Naive thymus-derived CD4-positive, alpha-beta T cell (primary cell): ENCODE results near the gene ATP6V0E2. TPM values are rescaled to one million over a fixed set of nuclear protein-coding genes. Genes with fewer than 3 reads are reported as not detected.

Experiments
- ATAC-seq: fragments of 150-1000 bp; cut with Tn5 transposase; 2 replicates; pipeline ENCODE4 v1.10.0; 2021; ENCODE audit warnings: mild to moderate bottlenecking, moderate library complexity
- CTCF ChIA-PET: fragments of 350-600 bp; sonication (Branson Sonifier 250); formaldehyde crosslinking; loops from one replicate; lab custom pipeline; 2021; ENCODE audit warnings: antibody characterized with exemption; lab: Charles Lee
- POLR2A ChIA-PET: fragments of 350-600 bp; sonication (Branson Sonifier 250); formaldehyde crosslinking; loops from one replicate; lab custom pipeline; 2021; ENCODE audit warnings: antibody characterized with exemption, inconsistent platforms; lab: Charles Lee
- DNase-seq, 9 donors: peaks; one replicate each; pipeline versions ENCODE4 v3.0.0 to v3.0.0-alpha.2; 2020 to 2022; ENCODE audit warnings: mixed read lengths in 1 of 9
- H3K27ac ChIP-seq: one replicate; pipeline ENCODE4 v1.7.0; 2013; ENCODE audit warnings: mild to moderate bottlenecking, low read depth, low read length, moderate library complexity
- H3K27me3 ChIP-seq, 2 donors: one replicate each; pipeline ENCODE4 v1.7.0; 2013; ENCODE audit warnings: low read length in 2 of 2, mild to moderate bottlenecking in 2 of 2, moderate library complexity in 2 of 2; ENCODE audit not compliant: control insufficient read depth in 2 of 2, insufficient read depth in 2 of 2
- H3K36me3 ChIP-seq, 3 experiments: 1 replicate in 2 of 3; 2 replicates in 1 of 3; pipeline ENCODE4 v1.7.0; 2013; ENCODE audit warnings: low read length in 3 of 3, mild to moderate bottlenecking in 3 of 3, moderate library complexity in 1 of 3; ENCODE audit not compliant: insufficient read depth in 3 of 3, control insufficient read depth in 2 of 3
- H3K4me1 ChIP-seq, 2 donors: one replicate each; pipeline ENCODE4 v1.7.0; 2013; ENCODE audit warnings: low read length in 2 of 2, mild to moderate bottlenecking in 2 of 2, moderate library complexity in 1 of 2; ENCODE audit not compliant: control insufficient read depth in 2 of 2, insufficient read depth in 2 of 2
- H3K4me3 ChIP-seq: 2 replicates; pipeline ENCODE4 v1.7.0; 2013; ENCODE audit warnings: mild to moderate bottlenecking, low read length
- H3K9me3 ChIP-seq, 3 experiments: 1 replicate in 2 of 3; 2 replicates in 1 of 3; pipeline ENCODE4 v1.7.0; 2013; ENCODE audit warnings: low read length in 3 of 3; ENCODE audit not compliant: control insufficient read depth in 2 of 3
- H3K27ac Mint-ChIP-seq, 9 donors: one replicate each; pipeline ENCODE4 v1.8.0; 2020 to 2022; ENCODE audit warnings: mixed read lengths in 9 of 9, mild to moderate bottlenecking in 8 of 9, moderate library complexity in 5 of 9, inconsistent platforms in 2 of 9
- H3K27me3 Mint-ChIP-seq, 5 donors: one replicate each; pipeline ENCODE4 v1.8.0; 2021 to 2022; ENCODE audit warnings: mixed read lengths in 5 of 5, mild to moderate bottlenecking in 1 of 5
- H3K36me3 Mint-ChIP-seq, 5 donors: one replicate each; pipeline ENCODE4 v1.8.0; 2020 to 2022; ENCODE audit warnings: mixed read lengths in 5 of 5, mild to moderate bottlenecking in 3 of 5, inconsistent platforms in 1 of 5
- H3K4me1 Mint-ChIP-seq, 7 donors: one replicate each; pipeline ENCODE4 v1.8.0; 2020 to 2022; ENCODE audit warnings: mixed read lengths in 7 of 7, mild to moderate bottlenecking in 3 of 7, inconsistent platforms in 1 of 7
- H3K4me3 Mint-ChIP-seq, 10 donors: one replicate each; pipeline ENCODE4 v1.8.0; 2020 to 2022; ENCODE audit warnings: mild to moderate bottlenecking in 10 of 10, mixed read lengths in 10 of 10, moderate library complexity in 6 of 10, inconsistent platforms in 2 of 10
- H3K9me3 Mint-ChIP-seq, 11 donors: one replicate each; pipeline ENCODE4 v1.8.0; 2020 to 2022; ENCODE audit warnings: mixed read lengths in 11 of 11, mild to moderate bottlenecking in 4 of 11, inconsistent platforms in 1 of 11, moderate library complexity in 1 of 11
- intact Hi-C, 2 donors: fragments of 100-400 bp; cut with micrococcal nuclease; formaldehyde crosslinking; loops; one replicate each; pipeline ENCODE4 v1.15.1; 2023
- polyA plus RNA-seq, 2 donors: library from polyadenylated mRNA; unstranded; fragments of 300-500 nt; fragmentation: Illumina TruSeq; gene quantifications; one replicate each; pipeline ENCODE4 v1.2.3, GENCODE V29; 2021
- total RNA-seq, 6 experiments: library from RNA in 5 of 6; stranded (reverse) in 5 of 6; gene quantifications; 1 replicate in 5 of 6; 2 replicates in 1 of 6; pipeline ENCODE4 v1.2.3 and lab custom pipeline; 2021 to 2026

Gene ATP6V0E2
- total and polyA plus RNA-seq, 7 experiments from 2014 or later = 32.7 to 240 (median 67.5) TPM

DNA sequence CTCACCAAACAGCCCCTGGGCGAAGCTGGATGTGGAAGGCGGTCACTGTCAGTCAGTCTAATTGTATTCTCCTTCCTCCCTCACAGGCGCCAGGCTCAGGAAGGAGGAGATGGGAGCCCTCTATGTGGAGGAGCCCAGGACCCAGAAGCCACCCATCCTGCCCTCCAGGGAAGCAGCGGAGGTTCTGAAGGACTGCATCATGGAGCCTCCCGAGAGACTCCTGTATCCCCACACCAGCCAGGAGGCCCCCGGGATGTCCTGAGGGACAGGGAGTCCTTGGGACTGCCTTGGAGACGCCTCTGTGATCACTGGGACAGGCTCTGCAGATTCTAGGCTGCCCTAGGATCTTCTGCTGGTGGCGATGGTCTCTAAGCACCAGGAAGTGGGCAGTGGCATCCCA is 9.7 kb upstream of the ATP6V0E2 start:
- H3K4me1 ChIP-seq = peaks cover 53 to 78% of the 10 kb centered on the region in 2 donors
- POLR2A ChIA-PET = interaction anchor here (1.2 to 2.8 kb wide), 3 partner anchors 10 to 22 kb away, joined by 3 to 12 read pairs (median 6); partner anchors contain the start of gene ATP6V0E2

DNA sequence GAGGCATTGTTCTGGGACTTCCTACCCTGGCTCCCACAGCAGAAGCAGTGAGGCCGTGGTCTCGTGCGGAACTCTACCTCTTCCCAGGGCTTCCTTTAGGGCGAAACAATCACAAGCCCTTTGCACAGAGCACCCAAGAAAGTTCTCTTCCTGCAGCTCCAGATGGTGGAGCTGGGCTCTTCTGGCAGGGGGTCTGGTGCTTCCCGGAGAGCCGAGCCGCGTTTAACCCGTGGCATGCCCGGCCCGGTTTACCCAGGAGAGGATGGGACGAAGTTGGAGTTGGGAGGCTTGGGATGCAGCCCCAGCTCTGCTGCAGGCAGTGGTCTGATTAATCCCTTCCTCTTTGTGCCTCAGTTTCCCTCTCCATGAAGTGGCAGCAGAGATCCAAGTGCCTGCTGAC is 9.0 kb upstream of the ATP6V0E2 start:
- no peak for DNase-seq
- Histone ChIP-seq H3K36me3 (peaks cover 0 to 30% (median 14%) of the 10 kb centered on the region in 3 experiments), H3K4me3 (peak overlapping the region; percentile 8), H3K27me3 (no peaks in the 10 kb centered on the region), H3K27ac (peak overlapping the region; percentile 88), H3K4me1 (peaks cover 61 to 85% of the 10 kb centered on the region in 2 donors), H3K9me3 (no peaks in the 10 kb centered on the region)
- Mint-ChIP-seq H3K27ac (peak overlapping the region; percentile 89 to 99 (median 97)), H3K4me1 (peaks cover 44 to 96% (median 85%) of the 10 kb centered on the region in 7 donors), H3K27me3 (no peaks in the 10 kb centered on the region), H3K9me3 (no peaks in the 10 kb centered on the region), H3K4me3 (peak overlapping the region in 7 of 10 donors; percentile 63 to 89 (median 78)), H3K36me3 (peaks cover 7 to 34% (median 22%) of the 10 kb centered on the region in 5 donors)
- ATAC-seq = no peak
- POLR2A ChIA-PET = interaction anchor here (0.5 to 2.8 kb wide), 11 partner anchors 9 to 622 kb away, joined by 3 to 27 read pairs (median 7); partner anchors contain the start of genes ATP6V0E2 and ZNF862
- CTCF ChIA-PET = interaction anchor here (1.1 to 1.7 kb wide), 2 partner anchors 19 to 27 kb away, joined by 3 to 6 read pairs; partner anchors contain the start of gene ZNF862
- intact Hi-C loops = loop anchor here (1.0 to 10.0 kb wide), 7 partner anchors 8 to 1218 kb away; partner anchors contain the start of genes ATP6V0E2 (in 2 of the 2), FASTK (in 1 of the 2), PDIA4 (in 1 of the 2) and TMUB1 (in 1 of the 2)

More for the DNA sequence above, 9.7 kb upstream of the ATP6V0E2 start:
- no peaks in the 10 kb centered on the region for H3K27me3 Mint-ChIP-seq
- H3K36me3 ChIP-seq = peaks cover 0 to 38% (median 14%) of the 10 kb centered on the region in 3 experiments
- no peaks in the 10 kb centered on the region for H3K9me3 ChIP-seq
- no peak overlapping the region for H3K4me3 ChIP-seq
- H3K27ac Mint-ChIP-seq = peak overlapping the region; percentile 78 to 99 (median 96)
- intact Hi-C loops = loop anchor here in 1 of 2 donors (10.0 kb wide), 1 partner anchor 149 kb away; a partner anchor contains a TSS
- peak overlapping the region; percentile 88 for H3K27ac ChIP-seq
- peaks cover 41 to 96% (median 84%) of the 10 kb centered on the region in 7 donors for H3K4me1 Mint-ChIP-seq
- no peaks in the 10 kb centered on the region for H3K27me3 ChIP-seq
- peaks cover 7 to 40% (median 29%) of the 10 kb centered on the region in 5 donors for H3K36me3 Mint-ChIP-seq
- no peaks in the 10 kb centered on the region for H3K9me3 Mint-ChIP-seq
- no peak for DNase-seq
- peak overlapping the region in 6 of 10 donors; percentile 42 to 89 (median 60) for H3K4me3 Mint-ChIP-seq
- ATAC-seq = no peak
- CTCF ChIA-PET = no interaction called here

DNA sequence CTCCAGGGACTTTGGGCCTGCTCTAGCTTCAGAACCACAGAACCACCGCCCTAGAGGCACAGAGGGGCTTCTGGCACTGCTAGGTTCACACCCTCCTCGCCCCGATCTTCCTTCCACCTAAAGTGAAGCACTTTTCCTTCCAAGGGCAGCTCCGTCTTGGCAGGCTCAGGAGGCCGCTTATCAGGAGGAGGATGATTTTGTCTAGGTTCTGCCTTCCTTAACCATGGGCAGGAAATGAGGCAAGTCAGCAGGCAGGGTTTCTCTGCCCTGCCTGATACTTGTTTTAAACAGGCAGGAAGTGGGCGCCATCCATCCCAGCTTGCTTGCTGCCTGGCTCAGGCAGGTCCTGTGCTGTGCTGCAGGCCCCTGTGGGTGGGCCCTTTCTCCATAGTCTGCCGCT is 8.3 kb upstream of the ATP6V0E2 start:
- peaks cover 68 to 92% of the 10 kb centered on the region in 2 donors for H3K4me1 ChIP-seq
- intact Hi-C loops = loop anchor here (1.0 to 10.0 kb wide), 7 partner anchors 8 to 1217 kb away; partner anchors contain the start of genes ATP6V0E2 (in 2 of the 2), FASTK (in 1 of the 2), PDIA4 (in 1 of the 2) and TMUB1 (in 1 of the 2)
- H3K36me3 ChIP-seq = peaks cover 0 to 24% (median 9%) of the 10 kb centered on the region in 3 experiments
- ATAC-seq (peak; percentile 73), DNase-seq (peak in 7 of 9 donors; percentile 69 to 79 (median 76))
- peak overlapping the region; percentile 88 for H3K27ac ChIP-seq
- H3K27me3 ChIP-seq = no peaks in the 10 kb centered on the region
- H3K27ac Mint-ChIP-seq = peak overlapping the region; percentile 89 to 99 (median 97)
- H3K4me3 ChIP-seq = peak overlapping the region; percentile 34
- ChIA-PET CTCF (interaction anchor here (0.6 to 1.7 kb wide), 5 partner anchors 18 to 1043 kb away, joined by 3 to 6 read pairs (median 3); partner anchors contain the start of gene ZNF862), POLR2A (interaction anchor here (0.5 to 2.8 kb wide), 14 partner anchors 9 to 621 kb away, joined by 3 to 27 read pairs (median 6); partner anchors contain the start of genes ATP6V0E2 and ZNF862)
- H3K27me3 Mint-ChIP-seq = no peaks in the 10 kb centered on the region
- H3K9me3 Mint-ChIP-seq = no peaks in the 10 kb centered on the region
- H3K36me3 Mint-ChIP-seq = peaks cover 1 to 31% (median 15%) of the 10 kb centered on the region in 5 donors
- H3K4me3 Mint-ChIP-seq = peak overlapping the region; percentile 63 to 89 (median 77)
- H3K9me3 ChIP-seq = no peaks in the 10 kb centered on the region
- peaks cover 50 to 96% (median 85%) of the 10 kb centered on the region in 7 donors for H3K4me1 Mint-ChIP-seq

DNA sequence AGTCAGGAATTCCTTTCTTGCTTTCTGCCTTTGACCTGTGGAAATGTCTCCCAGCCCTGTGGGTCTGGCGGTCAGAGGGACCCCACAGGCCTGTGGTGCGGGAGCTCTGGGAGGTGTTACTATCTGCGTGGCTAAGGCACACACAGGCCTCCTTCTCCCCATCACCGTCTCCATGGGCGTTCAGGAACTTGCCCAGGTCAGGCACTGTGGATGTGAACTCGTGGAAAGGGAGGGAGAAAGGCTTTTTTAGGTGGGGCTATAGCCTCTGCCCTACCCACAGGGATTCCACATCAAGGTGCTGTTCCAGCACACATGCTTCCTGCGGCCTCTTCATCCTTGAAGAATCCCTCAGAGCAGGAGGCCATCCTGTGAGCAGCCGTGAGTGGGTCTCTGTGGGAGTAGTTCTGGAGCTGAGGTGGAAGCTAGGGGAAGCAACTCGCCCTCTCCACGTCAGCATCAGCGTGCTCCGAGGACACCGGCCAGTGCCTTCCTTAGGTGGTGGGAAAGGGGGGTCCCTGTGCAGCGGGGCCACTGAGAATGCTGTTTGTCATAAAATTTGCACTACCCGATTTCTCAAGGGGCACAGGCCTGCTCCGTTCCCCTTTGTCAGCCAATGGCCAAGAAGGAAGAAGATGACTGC is 7.5 kb upstream of the ATP6V0E2 start:
- Mint-ChIP-seq H3K27ac (peak overlapping the region; percentile 88 to 99 (median 97)), H3K36me3 (peaks cover 0 to 27% (median 11%) of the 10 kb centered on the region in 5 donors), H3K27me3 (no peaks in the 10 kb centered on the region), H3K4me3 (peak overlapping the region; percentile 47 to 90 (median 77)), H3K4me1 (peaks cover 52 to 97% (median 88%) of the 10 kb centered on the region in 7 donors), H3K9me3 (no peaks in the 10 kb centered on the region)
- ChIA-PET POLR2A (interaction anchor here (0.7 to 6.6 kb wide), 10 partner anchors 8 to 45 kb away, joined by 3 to 81 read pairs (median 10); partner anchors contain the start of genes ATP6V0E2 and ZNF862), CTCF (interaction anchor here (0.9 to 1.7 kb wide), 2 partner anchors 18 to 22 kb away, joined by 3 to 6 read pairs; no protein-coding TSS in a partner anchor)
- ATAC-seq (no peak), DNase-seq (no peak)
- no peaks in the 10 kb centered on the region for H3K27me3 ChIP-seq
- H3K9me3 ChIP-seq = no peaks in the 10 kb centered on the region
- peaks cover 0 to 15% (median 1%) of the 10 kb centered on the region in 3 experiments for H3K36me3 ChIP-seq
- H3K4me1 ChIP-seq = peaks cover 76 to 100% of the 10 kb centered on the region in 2 donors
- intact Hi-C loops = loop anchor here in 1 of 2 donors (5.0 to 10.0 kb wide), 3 partner anchors 151 to 1216 kb away; partner anchors contain the start of genes FASTK, PDIA4 and TMUB1
- peak overlapping the region; percentile 88 for H3K27ac ChIP-seq
- peak overlapping the region; percentile 34 for H3K4me3 ChIP-seq

DNA sequence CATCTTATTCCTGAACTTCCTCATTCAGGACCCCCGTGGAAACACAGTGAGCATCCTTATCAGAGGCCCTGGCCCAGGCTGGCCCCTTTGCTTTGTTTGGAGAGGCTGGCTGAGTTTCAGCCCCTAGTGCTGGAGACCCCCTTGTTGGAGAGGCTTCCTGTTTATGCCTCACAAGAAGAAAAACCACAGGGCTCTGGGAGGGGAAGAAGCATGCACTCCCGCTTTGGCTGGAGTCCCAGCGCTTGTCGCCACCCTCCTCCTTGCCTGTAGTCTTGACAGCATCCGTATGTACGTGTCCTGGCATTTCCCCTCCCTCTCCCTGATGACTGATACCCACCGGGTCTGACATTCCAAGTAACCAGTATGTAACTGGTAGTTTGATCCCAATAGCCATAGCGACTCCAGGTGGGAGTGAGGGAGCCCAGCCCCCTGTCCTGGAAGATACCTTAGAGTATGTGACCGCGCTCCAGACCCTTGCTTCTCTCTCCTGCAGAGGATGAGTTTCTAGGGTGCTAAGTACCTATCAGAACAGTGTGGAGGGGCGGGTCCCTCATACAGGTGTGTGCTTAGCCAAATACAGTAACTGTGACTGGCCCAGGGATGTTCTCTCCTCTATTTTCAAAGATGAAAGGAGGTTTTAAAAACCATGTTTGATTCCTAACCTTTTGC is 6.9 kb upstream of the ATP6V0E2 start:
- Histone ChIP-seq H3K4me3 (peak overlapping the region; percentile 10), H3K9me3 (no peaks in the 10 kb centered on the region), H3K36me3 (peaks cover 0 to 11% (median 0%) of the 10 kb centered on the region in 3 experiments), H3K27ac (peak overlapping the region; percentile 88), H3K4me1 (peaks cover 82 to 100% of the 10 kb centered on the region in 2 donors), H3K27me3 (no peaks in the 10 kb centered on the region)
- POLR2A ChIA-PET = interaction anchor here (1.3 to 6.6 kb wide), 6 partner anchors 7 to 28 kb away, joined by 3 to 81 read pairs (median 18); partner anchors contain the start of gene ZNF862
- peak overlapping the region; percentile 88 to 99 (median 97) for H3K27ac Mint-ChIP-seq
- H3K4me3 Mint-ChIP-seq = peak overlapping the region; percentile 47 to 90 (median 76)
- DNase-seq = no peak
- H3K36me3 Mint-ChIP-seq = peaks cover 0 to 27% (median 11%) of the 10 kb centered on the region in 5 donors
- peaks cover 57 to 98% (median 91%) of the 10 kb centered on the region in 7 donors for H3K4me1 Mint-ChIP-seq
- intact Hi-C loops = loop anchor here in 1 of 2 donors (5.0 to 10.0 kb wide), 3 partner anchors 152 to 1215 kb away; partner anchors contain the start of genes FASTK, PDIA4 and TMUB1
- no peaks in the 10 kb centered on the region for H3K9me3 Mint-ChIP-seq
- H3K27me3 Mint-ChIP-seq = no peaks in the 10 kb centered on the region
- CTCF ChIA-PET = interaction anchor here (1.0 kb wide), 1 partner anchor 17 kb away, joined by 3 read pairs; no protein-coding TSS in a partner anchor
- ATAC-seq = no peak
